NCI-H146 treated with DMSO at 0.1 percent for 48 hours (cell line): Measurements from ENCODE around the gene AGRN.
"Not testable (repeated sequence)": the region's sequence is repeated elsewhere in the genome, so short reads cannot be mapped to it uniquely, and the experiment has no call there.

Experiments
- DNase-seq: peaks from one replicate; lab custom pipeline; 2025; ENCODE audit not compliant: unreplicated experiment; lab: John Stamatoyannopoulos, UW

AGRN gene

GRCh38 chr1:1000357-1001056 is 19.4 kb upstream of the AGRN start:
- DNase-seq: no peak

GRCh38 chr1:1001057-1001783 is 18.7 kb upstream of the AGRN start:
- no peak for DNase-seq

- no peak for DNase-seq
Measured at GRCh38 chr1:1003618-1004419, 16.1 kb upstream of the AGRN start.

- DNase-seq: no peak
Measured at GRCh38 chr1:1004420-1004779, 15.5 kb upstream of the AGRN start.

GRCh38 chr1:1004780-1005697 is 14.9 kb upstream of the AGRN start:
- DNase-seq: no peak

- DNase-seq: no peak
Measured at GRCh38 chr1:1005774-1006304, 14.1 kb upstream of the AGRN start.

DNA sequence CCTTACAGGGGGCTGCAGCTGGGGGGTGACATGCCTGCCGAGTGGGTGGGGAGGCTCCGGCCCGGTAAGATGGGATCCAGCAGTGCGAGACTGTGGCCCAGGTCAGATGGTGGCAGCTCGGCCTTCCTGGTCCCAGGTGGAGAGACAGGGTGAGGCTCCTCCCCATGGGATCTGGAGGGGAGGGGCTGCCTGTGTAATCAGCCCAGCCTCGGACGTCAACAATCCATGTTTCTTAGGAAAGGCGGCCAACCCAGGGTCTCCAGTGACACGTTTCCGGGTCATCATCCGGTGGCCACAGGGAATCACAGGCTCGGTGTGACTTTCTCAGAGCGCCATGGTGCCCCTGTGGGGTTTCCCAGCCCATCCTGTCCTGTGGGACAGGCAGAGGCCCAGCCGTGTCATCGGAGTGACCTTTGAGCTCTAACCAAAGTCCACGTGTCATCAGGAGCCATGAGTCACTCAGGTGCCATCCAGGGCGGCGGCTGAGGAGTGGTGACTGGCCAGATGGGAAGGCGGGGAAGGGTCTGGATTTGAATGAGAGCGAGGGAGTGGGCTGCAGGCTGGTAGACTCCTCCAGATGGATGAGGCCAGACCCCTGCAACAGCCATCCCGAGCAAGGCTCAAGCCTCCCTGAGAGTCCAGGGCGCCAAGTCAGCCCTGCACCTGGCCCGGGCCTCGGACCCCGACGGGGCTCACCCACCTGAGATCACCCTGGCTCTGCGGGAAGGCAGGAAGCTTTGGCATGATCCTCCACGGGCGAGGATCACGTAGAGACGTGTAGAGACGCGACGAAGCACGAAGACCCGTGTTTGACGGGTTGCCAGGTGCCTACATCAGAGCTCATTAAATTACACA is 13.4 kb upstream of the AGRN start:
- no peak for DNase-seq

DNA sequence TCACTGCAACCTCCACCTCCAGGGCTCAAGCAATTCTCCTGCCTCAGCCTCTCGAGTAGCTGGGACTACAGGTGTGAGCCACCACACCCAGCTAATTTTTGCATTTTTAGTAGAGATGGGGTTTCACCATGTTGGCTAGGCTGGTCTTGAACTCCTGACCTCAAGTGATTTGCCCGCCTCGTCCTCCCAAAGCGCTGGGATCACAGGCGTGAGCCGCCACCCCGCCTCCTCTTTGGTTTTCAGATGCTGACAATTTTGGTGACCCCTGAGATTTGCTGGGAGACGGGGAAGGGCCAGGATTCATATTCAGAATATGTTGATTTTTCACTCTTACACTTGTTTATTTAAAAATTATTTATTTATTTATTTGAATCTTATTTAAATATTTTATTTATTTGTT is 9.8 kb upstream of the AGRN start:
- not testable (repeated sequence) for DNase-seq

- DNase-seq: no peak
Measured at GRCh38 chr1:1011396-1011949, 8.4 kb upstream of the AGRN start.

DNA sequence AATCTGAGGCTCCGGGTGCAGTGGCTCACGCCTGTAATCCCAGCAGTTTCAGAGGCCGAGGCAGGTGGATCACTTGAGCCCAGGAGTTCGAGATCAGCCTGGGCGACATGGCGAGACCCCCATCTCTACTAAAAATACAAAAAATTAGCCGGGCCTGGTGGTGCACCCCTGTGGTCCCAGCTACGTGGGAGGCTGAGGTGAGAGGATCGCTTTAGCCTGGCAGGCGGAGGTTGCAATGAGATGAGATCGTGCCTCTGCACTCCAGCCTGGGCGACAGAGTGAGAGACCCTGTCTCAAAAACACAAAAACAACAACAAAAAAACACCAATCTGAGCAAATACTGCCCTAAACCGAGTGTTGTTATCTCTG is 7.2 kb upstream of the AGRN start:
- DNase-seq: not testable (repeated sequence)

DNA sequence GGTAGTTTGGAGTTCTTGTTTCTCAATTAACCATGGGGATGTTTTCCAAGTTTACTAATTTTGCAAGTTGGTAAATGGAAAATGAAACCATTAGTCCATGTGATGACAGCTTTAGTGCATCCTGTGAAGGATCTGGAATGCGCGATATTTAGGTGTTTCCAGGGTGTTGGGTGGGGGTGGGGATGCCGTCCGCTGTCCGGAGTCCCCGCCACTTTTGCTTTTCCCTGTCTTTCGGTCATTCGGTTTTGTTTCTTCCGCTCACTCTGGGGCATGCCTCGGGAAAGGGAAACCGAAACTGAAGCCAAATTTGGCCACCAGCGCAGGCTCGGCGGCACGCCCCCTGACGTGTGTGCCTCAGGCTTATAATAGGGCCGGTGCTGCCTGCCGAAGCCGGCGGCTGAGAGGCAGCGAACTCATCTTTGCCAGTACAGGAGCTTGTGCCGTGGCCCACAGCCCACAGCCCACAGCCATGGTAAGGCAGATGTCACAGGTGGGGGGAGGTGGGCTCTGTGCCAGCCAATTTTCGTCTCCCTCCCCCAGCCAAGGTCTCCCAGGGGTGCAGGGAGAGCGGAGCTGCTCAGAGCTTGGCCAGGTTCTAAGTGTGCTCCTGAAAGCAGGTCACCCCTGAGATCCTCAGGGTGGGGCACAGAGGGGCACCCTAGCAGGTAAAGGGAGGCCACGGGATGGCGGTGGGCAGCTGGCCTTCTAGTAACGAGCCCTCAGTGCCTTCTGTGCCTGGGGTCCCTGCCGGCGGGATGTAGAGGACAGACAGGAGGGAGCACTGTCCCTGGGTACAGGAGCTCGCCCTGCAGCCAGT is 6.6 kb upstream of the AGRN start, which contains the start of gene ISG15:
Gene ISG15 (plus strand): TSS at position 393 of the 817 bp plus-strand sequence. CDS start 77 bp downstream, at position 470.
- DNase-seq: no peak

- DNase-seq: no peak
Measured at GRCh38 chr1:1013922-1014648, 5.8 kb upstream of the AGRN start.

DNA sequence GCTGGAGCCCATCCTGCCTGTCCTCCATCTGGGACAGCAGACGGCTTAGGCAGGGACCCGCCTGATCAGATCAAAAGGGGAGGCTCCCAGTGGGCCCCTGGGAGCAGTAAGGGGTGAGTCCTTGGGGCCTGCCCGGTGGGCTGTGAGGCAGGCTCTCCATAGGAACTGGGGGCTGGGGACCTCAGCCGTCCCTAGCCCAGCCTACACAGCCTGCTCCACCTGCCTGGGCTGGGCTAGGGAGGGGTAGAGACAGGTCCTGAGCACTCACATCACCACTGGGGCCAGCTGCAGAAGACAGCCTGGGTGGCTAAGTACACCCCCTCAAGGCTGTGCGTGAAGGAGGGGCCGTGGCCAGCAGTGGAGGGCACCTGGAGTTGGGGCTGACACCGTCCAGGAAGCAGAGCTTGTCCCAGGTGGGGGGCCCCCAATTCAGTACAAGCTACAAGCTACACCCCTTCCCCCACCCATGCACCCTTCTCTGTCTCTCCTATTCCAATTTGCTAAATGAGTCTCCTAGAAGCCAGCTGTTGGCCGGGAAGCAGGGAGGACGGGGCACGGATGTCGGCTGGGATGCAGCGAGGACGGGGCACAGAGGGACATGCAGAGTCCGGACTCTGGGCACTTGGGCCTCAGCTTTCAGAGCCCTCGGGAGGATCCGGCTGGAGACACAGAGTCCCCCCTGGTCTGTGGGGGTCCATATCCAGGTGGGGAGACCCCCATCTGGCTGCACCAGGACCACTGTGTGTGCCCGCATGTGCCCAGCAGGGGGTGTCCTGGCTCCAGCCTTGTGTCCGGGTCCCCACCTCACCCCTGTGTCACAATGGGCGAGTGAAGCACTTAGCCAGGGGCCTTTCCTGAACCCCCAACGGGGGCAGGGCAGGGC is 4.9 kb upstream of the AGRN start:
- no peak for DNase-seq

DNA sequence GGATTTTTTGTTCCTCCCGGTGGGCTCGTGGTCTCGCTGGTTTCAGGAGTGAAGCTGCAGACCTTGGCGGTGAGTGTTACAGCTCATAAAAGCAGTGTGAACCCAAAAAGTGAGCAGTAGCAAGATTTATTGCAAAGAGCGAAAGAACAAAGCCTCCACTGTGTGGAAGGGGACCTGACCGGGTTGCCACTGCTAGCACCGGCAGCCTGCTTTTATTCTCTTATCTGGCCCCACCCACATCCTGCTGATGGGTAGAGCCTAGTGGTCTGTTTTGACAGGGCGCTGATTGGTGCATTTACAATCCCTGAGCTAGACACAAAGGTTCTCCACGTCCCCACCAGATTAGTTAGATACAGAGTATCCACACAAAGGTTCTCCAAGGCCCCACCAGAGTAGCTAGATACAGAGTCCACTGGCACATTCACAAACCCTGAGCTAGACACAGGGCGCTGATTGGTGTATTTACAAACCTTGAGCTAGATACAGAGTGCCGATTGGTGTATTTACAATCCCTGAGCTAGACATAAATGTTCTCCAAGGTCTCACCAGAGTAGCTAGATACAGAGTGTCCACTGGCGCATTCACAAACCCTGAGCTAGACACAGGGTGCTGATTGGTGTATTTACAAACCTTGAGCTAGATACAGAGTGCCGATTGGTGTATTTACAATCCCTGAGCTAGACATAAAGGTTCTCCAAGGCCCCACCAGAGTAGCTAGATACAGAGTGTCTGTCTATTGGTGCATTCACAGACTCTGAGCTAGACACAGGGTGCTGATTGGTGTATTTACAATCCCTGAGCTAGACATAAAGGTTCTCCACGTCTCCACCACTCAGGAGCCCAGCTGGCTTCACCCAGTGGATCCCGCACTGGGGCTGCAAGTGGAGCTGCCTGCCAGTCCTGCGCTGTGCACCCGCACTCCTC is 2.3 kb upstream of the AGRN start:
- not testable (repeated sequence) for DNase-seq

- DNase-seq: not testable (repeated sequence)
Measured at GRCh38 chr1:1018321-1018685, 1.6 kb upstream of the AGRN start.
